Right lobe of liver (tissue), 6 donors: ENCODE measurements around the gene CAPRIN1. TPM values are rescaled to one million over a fixed set of nuclear protein-coding genes. Genes with fewer than 3 reads are reported as not detected.

Source experiments
- ATAC-seq, 4 donors: fragments of 200-7000 bp; cut with Tn5 transposase; one replicate each; pipeline ENCODE4 v1.9.1; 2020; ENCODE audit warnings: mild to moderate bottlenecking in 4 of 4, moderate library complexity in 4 of 4
- DNase-seq, 3 donors: peaks; one replicate each; pipeline ENCODE4 v3.0.0-alpha.2; 2020
- H3K27ac ChIP-seq, 3 donors: fragments of 200-600 bp; one replicate each; pipeline ENCODE4 v1.8.0; 2022
- H3K27me3 ChIP-seq, 2 donors: fragments of 200-600 bp; one replicate each; pipeline ENCODE4 v1.8.0; 2022
- H3K36me3 ChIP-seq, 4 donors: fragments of 200-600 bp; sonication (generic) in 1 of 4; one replicate each; pipeline versions ENCODE4 v1.5.1 to v1.8.0; 2017 to 2022; ENCODE audit warnings: control low read depth in 1 of 4
- H3K4me1 ChIP-seq, 4 donors: fragments of 200-600 bp; sonication (generic) in 1 of 4; one replicate each; pipeline versions ENCODE4 v1.5.1 to v1.8.0; 2017 to 2022; ENCODE audit warnings: control low read depth in 1 of 4
- H3K4me3 ChIP-seq, 3 donors: fragments of 200-600 bp; one replicate each; pipeline ENCODE4 v1.8.0; 2022
- H3K9me3 ChIP-seq, 4 donors: fragments of 200-600 bp; sonication (generic) in 1 of 4; one replicate each; pipeline versions ENCODE4 v1.5.1 to v1.8.0; 2017 to 2022; ENCODE audit warnings: control low read depth in 1 of 4
- POLR2A ChIP-seq: fragments of 450-650 bp; IDR thresholded peaks from one replicate; pipeline ENCODE4 v1.6.1; 2017; ENCODE audit warnings: antibody characterized with exemption, mild to moderate bottlenecking
- WGBS: methylation state at CpG from one replicate; pipeline ENCODE4 v1.1.6; 2018; ENCODE audit warnings: low coverage, low lambda C conversion rate; ENCODE audit not compliant: insufficient coverage; ENCODE audit errors: missing lambda C conversion rate; 5-methylcytosine and 5-hydroxymethylcytosine counted together
- intact Hi-C, 2 donors: fragments of 100-400 bp; cut with DNase I; formaldehyde crosslinking; loops; one replicate each; pipeline versions ENCODE4 v1.11.2 to v1.14.1; 2022
- long read RNA-seq: library from polyadenylated mRNA; unstranded; transcript quantifications from one replicate; pipeline ENCODE4 v2.0.0, GENCODE V29; 2019
- total RNA-seq, 6 experiments: library from RNA; depleted of rRNA in 2 of 6; stranded (reverse); fragments of >200 nt in 2 of 6; fragmentation: NEBNext Ultra II Directional in 3 of 6; extraction: Animal tissue kit (Norgen Biotek cat#: 25700) in 3 of 6; gene quantifications; one replicate each; pipeline versions ENCODE4 v1.1.0 to v1.2.4, GENCODE V29; 2016 to 2023
- TF ChIP-seq, protein P1 (sequence below), 4 donors: fragments of 200-600 bp in 3 of 4; fragments of 450-650 bp in 1 of 4; IDR thresholded peaks; one replicate each; pipeline versions ENCODE4 v1.5.1 to v1.8.0; 2016 to 2022; ENCODE audit warnings: antibody characterized with exemption in 4 of 4, mild to moderate bottlenecking in 2 of 4
- donor health status: DM: no; HTN: yes; CAD: no.
- donor health status: DM: no; HTN: no; CAD: no.
- donor health status: DM: no; HTN: no; CAD: no.
- donor health status: DM: no; HTN: yes; CAD: no.
- donor health status: DM: no; HTN: yes; CAD: no.

CAPRIN1 gene, protein sequence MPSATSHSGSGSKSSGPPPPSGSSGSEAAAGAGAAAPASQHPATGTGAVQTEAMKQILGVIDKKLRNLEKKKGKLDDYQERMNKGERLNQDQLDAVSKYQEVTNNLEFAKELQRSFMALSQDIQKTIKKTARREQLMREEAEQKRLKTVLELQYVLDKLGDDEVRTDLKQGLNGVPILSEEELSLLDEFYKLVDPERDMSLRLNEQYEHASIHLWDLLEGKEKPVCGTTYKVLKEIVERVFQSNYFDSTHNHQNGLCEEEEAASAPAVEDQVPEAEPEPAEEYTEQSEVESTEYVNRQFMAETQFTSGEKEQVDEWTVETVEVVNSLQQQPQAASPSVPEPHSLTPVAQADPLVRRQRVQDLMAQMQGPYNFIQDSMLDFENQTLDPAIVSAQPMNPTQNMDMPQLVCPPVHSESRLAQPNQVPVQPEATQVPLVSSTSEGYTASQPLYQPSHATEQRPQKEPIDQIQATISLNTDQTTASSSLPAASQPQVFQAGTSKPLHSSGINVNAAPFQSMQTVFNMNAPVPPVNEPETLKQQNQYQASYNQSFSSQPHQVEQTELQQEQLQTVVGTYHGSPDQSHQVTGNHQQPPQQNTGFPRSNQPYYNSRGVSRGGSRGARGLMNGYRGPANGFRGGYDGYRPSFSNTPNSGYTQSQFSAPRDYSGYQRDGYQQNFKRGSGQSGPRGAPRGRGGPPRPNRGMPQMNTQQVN
- total RNA-seq: 10 to 100 TPM; 60.0 to 87.6 (median 71.2) TPM
- long read RNA-seq, full-length matches to known transcripts: 3 of 6 reads
- long read RNA-seq, partial matches to known transcripts: 2 of 6 reads
- long read RNA-seq, other reads (novel, unspliced or antisense): 1 of 6 reads

DNA sequence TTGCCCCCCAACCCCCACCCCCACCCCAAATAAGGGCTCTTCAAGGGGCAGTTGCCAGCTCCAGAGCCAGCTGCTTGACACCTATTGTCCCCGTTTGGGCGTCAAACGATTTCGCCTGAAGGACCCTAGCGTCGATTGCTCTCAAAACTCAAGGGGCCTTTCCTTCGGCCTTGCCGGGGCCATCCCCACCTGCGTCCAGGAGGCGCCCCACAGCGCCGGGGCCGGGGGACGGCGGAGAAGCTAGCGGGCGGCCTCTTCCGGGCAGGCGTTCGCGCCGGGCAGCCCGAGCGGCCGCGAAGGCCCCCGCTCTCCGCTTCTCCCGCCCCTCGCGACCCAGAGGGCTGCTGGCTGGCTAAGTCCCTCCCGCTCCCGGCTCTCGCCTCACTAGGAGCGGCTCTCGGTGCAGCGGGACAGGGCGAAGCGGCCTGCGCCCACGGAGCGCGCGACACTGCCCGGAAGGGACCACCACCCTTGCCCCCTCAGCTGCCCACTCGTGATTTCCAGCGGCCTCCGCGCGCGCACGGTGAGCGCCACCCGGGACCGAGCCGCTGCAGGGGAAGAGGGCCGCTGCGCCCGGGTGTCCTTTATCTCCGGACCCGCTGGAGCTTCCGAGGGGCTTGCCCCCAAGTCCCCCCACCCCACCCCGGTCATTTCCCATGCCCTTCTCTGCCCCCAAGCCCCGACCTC, at the start of gene CAPRIN1:
Gene CAPRIN1, plus strand, starts transcription at position 383 of the 687 bp plus-strand sequence. CDS start 690 bp downstream, outside the sequence.
- H3K9me3 ChIP-seq: no peaks in the 10 kb centered on the region
- 0% methylated on average over 21 of the region's 64 CpGs for WGBS
- peak within 1 kb of the TSS; percentile 98 to 100 (median 99) for H3K27ac ChIP-seq
- H3K4me3 ChIP-seq: peak within 1 kb of the TSS; percentile 81 to 93 (median 88)
- DNase-seq: peak; percentile 92 to 93 (median 92)
- intact Hi-C loops: no loop called here
- peak; percentile 83 to 92 (median 88) for ATAC-seq
- peaks cover 0 to 33% (median 17%) of the 10 kb centered on the region in 4 donors for H3K4me1 ChIP-seq
- no peaks in the 10 kb centered on the region for H3K27me3 ChIP-seq
- TF ChIP-seq POLR2A: peak; percentile 82
- TF ChIP-seq, protein P1, sequence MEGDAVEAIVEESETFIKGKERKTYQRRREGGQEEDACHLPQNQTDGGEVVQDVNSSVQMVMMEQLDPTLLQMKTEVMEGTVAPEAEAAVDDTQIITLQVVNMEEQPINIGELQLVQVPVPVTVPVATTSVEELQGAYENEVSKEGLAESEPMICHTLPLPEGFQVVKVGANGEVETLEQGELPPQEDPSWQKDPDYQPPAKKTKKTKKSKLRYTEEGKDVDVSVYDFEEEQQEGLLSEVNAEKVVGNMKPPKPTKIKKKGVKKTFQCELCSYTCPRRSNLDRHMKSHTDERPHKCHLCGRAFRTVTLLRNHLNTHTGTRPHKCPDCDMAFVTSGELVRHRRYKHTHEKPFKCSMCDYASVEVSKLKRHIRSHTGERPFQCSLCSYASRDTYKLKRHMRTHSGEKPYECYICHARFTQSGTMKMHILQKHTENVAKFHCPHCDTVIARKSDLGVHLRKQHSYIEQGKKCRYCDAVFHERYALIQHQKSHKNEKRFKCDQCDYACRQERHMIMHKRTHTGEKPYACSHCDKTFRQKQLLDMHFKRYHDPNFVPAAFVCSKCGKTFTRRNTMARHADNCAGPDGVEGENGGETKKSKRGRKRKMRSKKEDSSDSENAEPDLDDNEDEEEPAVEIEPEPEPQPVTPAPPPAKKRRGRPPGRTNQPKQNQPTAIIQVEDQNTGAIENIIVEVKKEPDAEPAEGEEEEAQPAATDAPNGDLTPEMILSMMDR (IDR thresholded peaks at IDR 0.05): no peak
- peaks cover 0 to 5% (median 0%) of the 10 kb centered on the region in 4 donors for H3K36me3 ChIP-seq

GRCh38 chr11:34002420-34002819, 49.1 kb upstream of the CAPRIN1 start:
- 73% methylated on average over 4 of the region's 4 CpGs for WGBS
- no peak overlapping the region for H3K27ac ChIP-seq
- H3K27me3 ChIP-seq: no peaks in the 10 kb centered on the region
- no peaks in the 10 kb centered on the region for H3K36me3 ChIP-seq
- TF ChIP-seq POLR2A: no peak
- TF ChIP-seq, protein P1 (IDR thresholded peaks at IDR 0.05): no peak
- intact Hi-C loops: no loop called here
- ATAC-seq: no peak
- H3K4me3 ChIP-seq: no peak overlapping the region
- H3K4me1 ChIP-seq: peaks cover 0 to 10% (median 0%) of the 10 kb centered on the region in 4 donors
- DNase-seq: no peak
- H3K9me3 ChIP-seq: no peaks in the 10 kb centered on the region

- peaks cover 0 to 6% (median 0%) of the 10 kb centered on the region in 4 donors for H3K4me1 ChIP-seq
- 77% methylated on average over 2 of the region's 3 CpGs for WGBS
- ATAC-seq: peak in 2 of 4 donors; percentile 36 to 55
Observed at GRCh38 chr11:34004236-34004635, 47.3 kb upstream of the CAPRIN1 start.

DNA sequence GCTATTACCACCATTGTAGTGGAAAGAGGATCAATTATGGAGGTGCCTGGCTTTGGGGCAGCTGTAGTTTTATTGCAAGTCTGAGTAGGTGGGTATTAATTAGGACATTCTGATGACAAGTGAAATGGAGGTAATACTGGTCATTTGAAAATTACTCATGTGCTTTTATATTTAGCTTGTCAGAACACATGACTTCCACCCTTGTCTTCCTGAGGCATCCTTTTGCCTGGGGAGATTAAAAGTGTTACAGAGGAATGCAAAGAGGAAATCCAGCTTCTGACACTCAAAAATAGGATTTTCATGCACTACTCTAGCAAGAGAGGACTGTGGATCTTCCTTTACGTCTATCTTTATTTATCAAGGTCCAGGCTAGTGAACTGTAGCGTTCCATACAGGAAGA, 44.7 kb upstream of the CAPRIN1 start:
- no peaks in the 10 kb centered on the region for H3K4me1 ChIP-seq
- H3K36me3 ChIP-seq: no peaks in the 10 kb centered on the region
- H3K27me3 ChIP-seq: no peaks in the 10 kb centered on the region
- H3K27ac ChIP-seq: no peak overlapping the region
- intact Hi-C loops: no loop called here
- WGBS: 44% methylated on average over 2 of the region's 2 CpGs
- DNase-seq (no peak), ATAC-seq (no peak)
- no peak overlapping the region for H3K4me3 ChIP-seq
- H3K9me3 ChIP-seq: no peaks in the 10 kb centered on the region
- no peak for TF ChIP-seq POLR2A
- TF ChIP-seq, protein P1 (IDR thresholded peaks at IDR 0.05): no peak

More at GRCh38 chr11:34004236-34004635, 47.3 kb upstream of the CAPRIN1 start:
- no peak overlapping the region for H3K27ac ChIP-seq
- no peaks in the 10 kb centered on the region for H3K36me3 ChIP-seq
- H3K27me3 ChIP-seq: no peaks in the 10 kb centered on the region
- H3K4me3 ChIP-seq: no peak overlapping the region
- TF ChIP-seq, protein P1 (IDR thresholded peaks at IDR 0.05): no peak
- no peak for TF ChIP-seq POLR2A
- intact Hi-C loops: no loop called here
- no peaks in the 10 kb centered on the region for H3K9me3 ChIP-seq
- no peak for DNase-seq
